ENCODE measurements around the gene NPBWR2. TPM values are rescaled to one million over a fixed set of nuclear protein-coding genes. Genes with fewer than 3 reads are reported as not detected.

Gene NPBWR2
- total and polyA plus RNA-seq, 7 donors: not detected

DNA sequence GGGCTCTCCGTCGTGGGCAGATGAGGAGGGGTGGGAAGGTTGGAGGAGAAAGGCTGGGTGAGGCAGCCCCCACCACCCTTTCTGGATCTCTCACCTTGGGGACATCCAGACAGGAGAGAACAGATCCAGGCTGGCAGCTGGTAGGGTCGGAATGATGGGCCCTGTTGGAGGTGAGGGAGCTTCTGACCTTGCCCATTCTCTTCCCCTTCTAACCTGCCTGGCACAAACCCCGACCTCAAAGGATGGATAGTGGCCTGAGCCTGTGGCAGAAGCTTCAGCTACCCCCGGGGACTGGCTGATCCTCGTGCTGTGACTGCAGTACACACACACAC lies 6.0 kb upstream of the NPBWR2 start:
- Histone ChIP-seq H3K27me3 (ENCODE audit: insufficient read depth in 3 of 3, low read length in 2 of 3) (peaks cover 0 to 5% (median 2%) of the 10 kb centered on the region in 3 donors), H3K4me3 (no peak overlapping the region), H3K9me3 (no peaks in the 10 kb centered on the region), H3K4me1 (no peaks in the 10 kb centered on the region), H3K27ac (no peak overlapping the region), H3K36me3 (ENCODE audit: insufficient read depth in 1 of 2, low read depth in 1 of 2) (no peaks in the 10 kb centered on the region)
- 58 to 66% (median 66%) methylated on average over 6 of the region's 6 CpGs for WGBS, 3 donors
- DNase-seq (no peak), ATAC-seq (no peak)
- no peak for TF ChIP-seq CTCF (IDR thresholded peaks at IDR 0.05)
- intact Hi-C loops (cut with DNase I): no loop called here

- H3K4me3 ChIP-seq: no peak overlapping the region
- no peak for TF ChIP-seq CTCF (IDR thresholded peaks at IDR 0.05)
- no peak overlapping the region for H3K27ac ChIP-seq
- DNase-seq (peak in 1 of 2 donors; percentile 35), ATAC-seq (no peak)
- intact Hi-C loops (cut with DNase I): no loop called here
- H3K4me1 ChIP-seq: no peaks in the 10 kb centered on the region
- WGBS, 3 donors: 75 to 84% (median 76%) methylated on average over 18 of the region's 18 CpGs
- H3K27me3 ChIP-seq (ENCODE audit: insufficient read depth in 3 of 3, low read length in 2 of 3): peaks cover 0 to 7% (median 7%) of the 10 kb centered on the region in 3 donors
- no peaks in the 10 kb centered on the region for H3K36me3 ChIP-seq (ENCODE audit: insufficient read depth in 1 of 2, low read depth in 1 of 2)
- no peaks in the 10 kb centered on the region for H3K9me3 ChIP-seq
Measured at GRCh38 chr20:64112691-64113443, 5.5 kb upstream of the NPBWR2 start.

DNA sequence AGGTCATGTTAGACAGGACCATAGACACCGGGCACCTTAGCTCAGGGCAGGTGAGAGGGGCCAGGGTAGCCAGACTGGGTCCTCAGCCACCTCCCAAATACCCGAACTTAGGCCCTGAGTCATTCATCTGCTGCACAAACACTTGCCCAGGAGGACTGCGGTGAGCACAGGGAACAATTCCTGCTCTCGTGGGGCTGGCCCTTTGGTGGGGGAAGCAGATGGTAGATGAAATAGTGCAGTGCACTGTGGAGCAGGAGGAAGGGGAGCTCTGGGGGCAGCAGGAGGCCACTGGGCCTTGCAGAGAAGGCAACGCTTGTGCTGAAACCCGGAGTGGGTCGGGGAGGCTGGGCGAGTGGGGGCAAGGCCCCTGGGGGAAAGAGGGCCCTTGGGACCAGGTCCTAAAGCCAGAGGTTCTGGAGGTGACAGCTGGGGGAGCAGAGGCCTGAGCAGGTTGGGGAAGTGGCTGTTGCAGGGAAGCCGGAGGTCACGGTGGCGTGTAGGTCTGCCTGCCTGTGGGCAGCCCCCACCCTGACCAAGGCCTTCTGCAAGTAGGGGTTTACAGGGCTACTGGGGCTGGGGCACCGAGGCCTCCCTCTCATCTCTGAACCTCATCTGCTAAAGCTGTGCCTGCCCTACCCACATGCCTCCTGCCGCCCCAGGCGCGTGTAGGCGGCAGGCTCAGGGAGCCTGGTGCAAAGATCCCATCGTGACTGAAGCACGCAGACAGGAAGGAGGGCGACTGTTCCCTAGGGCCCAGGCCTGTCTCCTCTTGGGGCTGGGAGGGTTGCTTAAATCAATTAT lies 4.7 kb upstream of the NPBWR2 start:
- H3K27ac ChIP-seq: no peak overlapping the region
- no peak overlapping the region for H3K4me3 ChIP-seq
- intact Hi-C loops (cut with DNase I): no loop called here
- DNase-seq (peak in 1 of 2 donors; percentile 42), ATAC-seq (no peak)
- no peak for TF ChIP-seq CTCF (IDR thresholded peaks at IDR 0.05)
- H3K9me3 ChIP-seq: no peaks in the 10 kb centered on the region
- no peaks in the 10 kb centered on the region for H3K36me3 ChIP-seq (ENCODE audit: insufficient read depth in 1 of 2, low read depth in 1 of 2)
- H3K4me1 ChIP-seq: no peaks in the 10 kb centered on the region
- WGBS, 3 donors: 77 to 86% (median 78%) methylated on average over 18 to 19 of the region's 19 CpGs
- H3K27me3 ChIP-seq (ENCODE audit: insufficient read depth in 3 of 3, low read length in 2 of 3): peaks cover 0 to 12% (median 8%) of the 10 kb centered on the region in 3 donors

GRCh38 chr20:64110411-64111068 lies 3.2 kb upstream of the NPBWR2 start:
- no peak for TF ChIP-seq CTCF (IDR thresholded peaks at IDR 0.05)
- ATAC-seq (no peak), DNase-seq (no peak)
- H3K27me3 ChIP-seq (ENCODE audit: insufficient read depth in 3 of 3, low read length in 2 of 3): peaks cover 0 to 12% (median 12%) of the 10 kb centered on the region in 3 donors
- intact Hi-C loops (cut with DNase I): no loop called here
- H3K27ac ChIP-seq: no peak overlapping the region
- no peak overlapping the region for H3K4me3 ChIP-seq
- H3K36me3 ChIP-seq (ENCODE audit: insufficient read depth in 1 of 2, low read depth in 1 of 2): no peaks in the 10 kb centered on the region
- no peaks in the 10 kb centered on the region for H3K4me1 ChIP-seq
- 82 to 86% (median 83%) methylated on average over 10 of the region's 10 CpGs for WGBS, 3 donors
- H3K9me3 ChIP-seq: no peaks in the 10 kb centered on the region

Data from psoas muscle (tissue), 8 donors.